Endothelial cell of umbilical vein (primary cell): ENCODE measurements around the gene SLC22A17. TPM values are rescaled to one million over a fixed set of nuclear protein-coding genes. Genes with fewer than 3 reads are reported as not detected.

ENCODE experiments used
- BruUV-seq: library from RNA; stranded (reverse); fragments of 400-500 nt; replicated peaks from 2 replicates; lab custom pipeline; 2021; lab: Mats Ljungman, UMichigan
- CTCF ChIA-PET: fragments of 300-600, 350-600 bp; sonication (Branson Sonifier 250); formaldehyde crosslinking; loops from one replicate; lab custom pipeline; 2021; ENCODE audit warnings: antibody characterized with exemption, inconsistent platforms; lab: Charles Lee
- POLR2A ChIA-PET: fragments of 300-600, 350-600 bp; sonication (Branson Sonifier 250); formaldehyde crosslinking; loops from one replicate; lab custom pipeline; 2021; ENCODE audit warnings: antibody characterized with exemption, inconsistent platforms; lab: Charles Lee
- DNase-seq: peaks from one replicate; pipeline ENCODE4 v3.0.0-alpha.2; 2011; ENCODE audit warnings: low read depth, low spot score
- FAIRE-seq: peaks from 2 replicates; lab custom pipeline; 2011; peaks lifted over from hg19 to GRCh38; lab: Jason Lieb, UNC
- H2AFZ ChIP-seq: 2 replicates; pipeline ENCODE4 v1.6.0; 2012; ENCODE audit warnings: low read depth, low read length, control low read depth, inconsistent platforms
- H3K27ac ChIP-seq: 2 replicates; pipeline ENCODE4 v1.5.1; 2011; ENCODE audit warnings: low read depth, mild to moderate bottlenecking, control low read depth, low read length, moderate library complexity; ENCODE audit not compliant: insufficient read depth
- H3K27me3 ChIP-seq, 2 experiments: 2 replicates each; pipeline versions ENCODE4 v1.6.0 to v1.6.1; 2011; ENCODE audit warnings: low read length in 2 of 2, mixed read lengths in 1 of 2; ENCODE audit not compliant: control insufficient read depth in 2 of 2, insufficient read depth in 2 of 2
- H3K36me3 ChIP-seq, 2 experiments: 2 replicates in 1 of 2; 3 replicates in 1 of 2; pipeline ENCODE4 v1.5.1; 2011; ENCODE audit warnings: low read length in 2 of 2, mild to moderate bottlenecking in 1 of 2, moderate library complexity in 1 of 2; ENCODE audit not compliant: control insufficient read depth in 2 of 2, insufficient read depth in 2 of 2; ENCODE audit errors: extremely low read depth in 1 of 2
- H3K4me1 ChIP-seq: 3 replicates; pipeline ENCODE4 v1.5.1; 2011; ENCODE audit warnings: mild to moderate bottlenecking, low read length; ENCODE audit not compliant: control insufficient read depth, insufficient read depth; ENCODE audit errors: extremely low read depth
- H3K4me2 ChIP-seq: 2 replicates; pipeline ENCODE4 v1.6.1; 2011; ENCODE audit warnings: low read length, control low read depth, mixed read lengths; ENCODE audit not compliant: insufficient read depth
- H3K4me3 ChIP-seq, 3 experiments: fragments of 200-600 bp in 1 of 3; sonication (generic), shearing (Covaris generic) in 1 of 3; replicated peaks in 1 of 3; 2 replicates each; pipeline ENCODE4 v1.5.1; 2011 to 2016; ENCODE audit warnings: control low read depth in 3 of 3, low read length in 3 of 3, mild to moderate bottlenecking in 2 of 3, inconsistent platforms in 1 of 3, low read depth in 1 of 3, moderate library complexity in 1 of 3; ENCODE audit not compliant: insufficient read depth in 1 of 3
- H3K79me2 ChIP-seq: 2 replicates; pipeline ENCODE4 v1.6.0; 2012; ENCODE audit warnings: low read length, inconsistent platforms; ENCODE audit not compliant: control insufficient read depth, insufficient read depth
- H3K9ac ChIP-seq: replicated peaks from 2 replicates; pipeline ENCODE3; 2011; ENCODE audit warnings: low read length, control low read depth; ENCODE audit not compliant: insufficient read depth; ENCODE audit errors: extremely low read depth
- H3K9me1 ChIP-seq: replicated peaks from 3 replicates; pipeline ENCODE4 v1.6.0; 2011; ENCODE audit warnings: mild to moderate bottlenecking, low read length; ENCODE audit not compliant: control insufficient read depth, insufficient read depth; ENCODE audit errors: extremely low read depth
- H3K9me3 ChIP-seq: replicated peaks from 2 replicates; pipeline ENCODE4 v1.5.1; 2012; ENCODE audit warnings: low read length, inconsistent platforms; ENCODE audit not compliant: control insufficient read depth, insufficient read depth
- H4K20me1 ChIP-seq: replicated peaks from 2 replicates; pipeline ENCODE3; 2011; ENCODE audit warnings: mild to moderate bottlenecking, low read length; ENCODE audit not compliant: control insufficient read depth, insufficient read depth; ENCODE audit errors: extremely low read depth
- EZH2 ChIP-seq: IDR thresholded peaks from 2 replicates; pipeline ENCODE4 v1.6.1; 2012; ENCODE audit warnings: borderline replicate concordance, low read depth, mild to moderate bottlenecking, moderate library complexity, low read length, inconsistent platforms; ENCODE audit not compliant: severe bottlenecking
- FOS ChIP-seq: IDR thresholded peaks from 2 replicates; pipeline ENCODE4 v1.6.1; 2011; ENCODE audit warnings: mild to moderate bottlenecking, low read length, moderate library complexity, borderline replicate concordance; ENCODE audit not compliant: insufficient read depth
- GATA2 ChIP-seq: IDR thresholded peaks from 2 replicates; pipeline ENCODE4 v1.7.0; 2011; ENCODE audit warnings: low read depth, mild to moderate bottlenecking, moderate library complexity, mixed read lengths, low read length; ENCODE audit not compliant: insufficient read length, insufficient read depth
- JUN ChIP-seq: IDR thresholded peaks from 2 replicates; pipeline ENCODE4 v1.6.1; 2011; ENCODE audit warnings: borderline replicate concordance, low read depth; ENCODE audit not compliant: insufficient read length, insufficient read depth
- MYC ChIP-seq: IDR thresholded peaks from one replicate; pipeline ENCODE4 v1.6.1; 2011; ENCODE audit warnings: mild to moderate bottlenecking, low read depth, low read length
- POLR2A ChIP-seq: IDR thresholded peaks from 2 replicates; pipeline ENCODE4 v1.6.1; 2012; ENCODE audit warnings: low read depth, mild to moderate bottlenecking, control low read depth, low read length
- POLR2AphosphoS5 ChIP-seq: IDR thresholded peaks from 2 replicates; pipeline ENCODE4 v1.6.1; 2012; ENCODE audit warnings: low read depth, mild to moderate bottlenecking, control low read depth, low read length, moderate library complexity; ENCODE audit not compliant: insufficient read depth
- dilution Hi-C: fragments of 300-500 bp; cut with MboI; formaldehyde crosslinking; loops from one replicate; pipeline ENCODE4 v1.15.0; 2019; ENCODE audit warnings: low sequenced_read_pairs; ENCODE audit not compliant: extremely low pct_ligation_motif_present
- intact Hi-C: fragments of 100-400 bp; cut with micrococcal nuclease; formaldehyde crosslinking; loops from one replicate; pipeline ENCODE4 v1.10.0; 2022
- polyA plus RNA-seq, 4 experiments: library from polyadenylated mRNA; depleted of rRNA in 3 of 4; stranded (reverse) in 3 of 4; unstranded in 1 of 4; fragments of >200 nt; gene quantifications; 2 replicates each; pipeline versions ENCODE4 v1.2.1 to v1.2.3, GENCODE V29; 2011 to 2012; ENCODE audit warnings: missing spikeins in 1 of 4
- total RNA-seq: library from RNA; stranded (reverse); gene quantifications from 2 replicates; pipeline ENCODE4 v1.2.3, GENCODE V29; 2021
- TF ChIP-seq, protein P1 (sequence below): IDR thresholded peaks from 2 replicates; pipeline ENCODE4 v1.6.1; 2011; ENCODE audit not compliant: insufficient read depth, insufficient read length
- TF ChIP-seq, protein P2 (sequence below), 2 donors: IDR thresholded peaks; 1 replicate in 1 of 2; 2 replicates in 1 of 2; pipeline ENCODE4 v1.5.1; 2011; ENCODE audit warnings: low read length in 2 of 2, mild to moderate bottlenecking in 2 of 2, moderate library complexity in 2 of 2, control low read depth in 1 of 2, inconsistent platforms in 1 of 2, low read depth in 1 of 2; ENCODE audit not compliant: insufficient read depth in 1 of 2; ENCODE audit errors: extremely low read depth in 1 of 2

The SLC22A17 gene
- total and polyA plus RNA-seq, 2 donors (not counting 3 experiments of a cell fraction or from before 2014, with no cell fraction given): 2.9 to 4.6 TPM

DNA sequence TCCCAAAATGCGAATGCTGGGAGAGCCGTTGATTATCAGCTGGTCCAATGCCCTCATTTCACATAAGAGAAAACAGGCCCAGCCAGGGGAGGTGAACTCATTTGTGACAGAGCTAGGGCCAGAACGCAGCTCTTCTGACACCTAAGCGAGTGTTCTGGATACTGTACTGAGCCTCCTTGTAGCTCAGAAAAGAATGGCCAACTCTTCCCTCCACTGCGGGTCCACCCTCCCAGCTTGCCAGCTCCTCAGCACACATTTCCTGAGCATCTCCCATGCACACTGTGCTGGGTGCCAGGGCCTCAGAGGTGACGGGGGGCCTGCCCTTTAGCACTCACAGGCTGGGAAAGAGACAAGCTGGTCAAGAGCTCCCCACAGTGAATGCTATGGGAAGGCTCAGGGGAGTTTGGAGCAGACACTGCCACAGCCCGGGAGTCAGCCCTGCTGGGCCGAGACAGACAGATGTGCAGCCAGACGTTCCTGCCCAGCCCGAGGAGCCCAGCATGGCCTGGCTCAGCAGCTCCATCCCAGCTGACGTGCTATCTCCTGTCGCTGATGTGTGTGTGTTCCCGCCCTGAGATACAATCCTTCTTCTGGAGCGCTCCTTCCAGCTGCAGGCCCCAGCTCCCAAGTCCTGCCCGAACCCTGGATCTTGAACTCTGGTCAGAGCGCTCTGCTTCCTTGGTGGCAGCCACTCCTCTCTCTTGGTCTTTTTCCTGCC lies 27.7 kb upstream of the SLC22A17 start:
- Histone ChIP-seq H3K27me3 (no peaks in the 10 kb centered on the region), H3K9ac (no peak overlapping the region), H3K9me3 (no peaks in the 10 kb centered on the region), H3K9me1 (no peaks in the 10 kb centered on the region), H2AFZ (no peak overlapping the region), H3K36me3 (no peaks in the 10 kb centered on the region), H4K20me1 (no peaks in the 10 kb centered on the region), H3K4me2 (no peak overlapping the region), H3K27ac (no peak overlapping the region), H3K4me1 (no peaks in the 10 kb centered on the region), H3K79me2 (no peaks in the 10 kb centered on the region), H3K4me3 (no peak overlapping the region)
- BruUV-seq: no TSS peak
- TF ChIP-seq, protein P1, sequence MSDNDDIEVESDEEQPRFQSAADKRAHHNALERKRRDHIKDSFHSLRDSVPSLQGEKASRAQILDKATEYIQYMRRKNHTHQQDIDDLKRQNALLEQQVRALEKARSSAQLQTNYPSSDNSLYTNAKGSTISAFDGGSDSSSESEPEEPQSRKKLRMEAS: no peak
- TF ChIP-seq GATA2: no peak
- TF ChIP-seq MYC: no peak
- TF ChIP-seq EZH2: no peak
- no peak for TF ChIP-seq POLR2A
- TF ChIP-seq POLR2AphosphoS5: no peak
- TF ChIP-seq FOS: no peak
- TF ChIP-seq JUN: no peak
- TF ChIP-seq, protein P2, sequence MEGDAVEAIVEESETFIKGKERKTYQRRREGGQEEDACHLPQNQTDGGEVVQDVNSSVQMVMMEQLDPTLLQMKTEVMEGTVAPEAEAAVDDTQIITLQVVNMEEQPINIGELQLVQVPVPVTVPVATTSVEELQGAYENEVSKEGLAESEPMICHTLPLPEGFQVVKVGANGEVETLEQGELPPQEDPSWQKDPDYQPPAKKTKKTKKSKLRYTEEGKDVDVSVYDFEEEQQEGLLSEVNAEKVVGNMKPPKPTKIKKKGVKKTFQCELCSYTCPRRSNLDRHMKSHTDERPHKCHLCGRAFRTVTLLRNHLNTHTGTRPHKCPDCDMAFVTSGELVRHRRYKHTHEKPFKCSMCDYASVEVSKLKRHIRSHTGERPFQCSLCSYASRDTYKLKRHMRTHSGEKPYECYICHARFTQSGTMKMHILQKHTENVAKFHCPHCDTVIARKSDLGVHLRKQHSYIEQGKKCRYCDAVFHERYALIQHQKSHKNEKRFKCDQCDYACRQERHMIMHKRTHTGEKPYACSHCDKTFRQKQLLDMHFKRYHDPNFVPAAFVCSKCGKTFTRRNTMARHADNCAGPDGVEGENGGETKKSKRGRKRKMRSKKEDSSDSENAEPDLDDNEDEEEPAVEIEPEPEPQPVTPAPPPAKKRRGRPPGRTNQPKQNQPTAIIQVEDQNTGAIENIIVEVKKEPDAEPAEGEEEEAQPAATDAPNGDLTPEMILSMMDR (IDR thresholded peaks at IDR 0.05; ENCODE audit: extremely low read depth in 1 of 2, insufficient read depth in 1 of 2, low read depth in 1 of 2, low read length in 2 of 2): no peak
- FAIRE-seq (no peak), DNase-seq (no peak)
- POLR2A ChIA-PET: no interaction called here
- CTCF ChIA-PET: interaction anchor here (0.7 to 4.7 kb wide), 33 partner anchors 9 to 311 kb away, joined by 3 to 55 read pairs (median 4); partner anchors contain the start of genes PABPN1 and SLC22A17
- dilution Hi-C loops: no loop called here
- intact Hi-C loops: loop anchor here (1.0 kb wide), 3 partner anchors 52 to 260 kb away; no protein-coding TSS in a partner anchor
